ENCODE results near the gene COL5A1. TPM values are rescaled to one million over a fixed set of nuclear protein-coding genes. Genes with fewer than 3 reads are reported as not detected.

The COL5A1 gene
- total and polyA plus RNA-seq, 4 donors = 12.2 to 169 (median 65.4) TPM

- WGBS, 2 donors = 93 to 94% methylated on average over 3 of the region's 3 CpGs
- ATAC-seq (ENCODE audit: insufficient read depth, low FRiP score) (no peak), DNase-seq (no peak)
- Histone ChIP-seq H3K9ac (ENCODE audit: insufficient read depth in 1 of 2, low read length in 2 of 2) (no peak overlapping the region), H3K27me3 (ENCODE audit: control insufficient read depth in 3 of 3, insufficient read depth in 3 of 3, low read length in 2 of 3) (no peaks in the 10 kb centered on the region), H3K4me3 (no peak overlapping the region), H3K9me3 (ENCODE audit: control insufficient read depth in 4 of 4, insufficient read depth in 3 of 4, low read length in 3 of 4) (peaks cover 0 to 3% (median 0%) of the 10 kb centered on the region in 4 donors), H3K4me1 (ENCODE audit: control insufficient read depth in 5 of 5, insufficient read depth in 5 of 5, low read length in 5 of 5) (peaks cover 0 to 16% (median 0%) of the 10 kb centered on the region in 5 donors), H3K27ac (ENCODE audit: low read depth in 1 of 2, low read length in 1 of 2) (no peak overlapping the region), H3K36me3 (ENCODE audit: control insufficient read depth in 4 of 4, insufficient read depth in 4 of 4, low read length in 4 of 4) (no peaks in the 10 kb centered on the region)
- TF ChIP-seq CTCF (IDR thresholded peaks at IDR 0.05; ENCODE audit: control extremely low read depth, extremely low read depth) = no peak
Observed at GRCh38 chr9:134882204-134882785, 240.7 kb downstream of the COL5A1 start.

GRCh38 chr9:134883040-134883782, 241.6 kb downstream of the COL5A1 start:
- Histone ChIP-seq H3K27me3 (ENCODE audit: control insufficient read depth in 3 of 3, insufficient read depth in 3 of 3, low read length in 2 of 3) (no peaks in the 10 kb centered on the region), H3K9me3 (ENCODE audit: control insufficient read depth in 4 of 4, insufficient read depth in 3 of 4, low read length in 3 of 4) (peaks cover 0 to 3% (median 0%) of the 10 kb centered on the region in 4 donors), H3K4me1 (ENCODE audit: control insufficient read depth in 5 of 5, insufficient read depth in 5 of 5, low read length in 5 of 5) (peaks cover 0 to 16% (median 0%) of the 10 kb centered on the region in 5 donors), H3K9ac (ENCODE audit: insufficient read depth in 1 of 2, low read length in 2 of 2) (no peak overlapping the region), H3K4me3 (no peak overlapping the region), H3K36me3 (ENCODE audit: control insufficient read depth in 4 of 4, insufficient read depth in 4 of 4, low read length in 4 of 4) (no peaks in the 10 kb centered on the region), H3K27ac (ENCODE audit: low read depth in 1 of 2, low read length in 1 of 2) (no peak overlapping the region)
- ATAC-seq (ENCODE audit: insufficient read depth, low FRiP score) (no peak), DNase-seq (no peak)
- no peak for TF ChIP-seq CTCF (IDR thresholded peaks at IDR 0.05; ENCODE audit: control extremely low read depth, extremely low read depth)
- 92 to 95% methylated on average over 18 of the region's 18 CpGs for WGBS, 2 donors

- 82 to 88% methylated on average over 8 of the region's 8 CpGs for WGBS, 2 donors
- ATAC-seq (ENCODE audit: insufficient read depth, low FRiP score) = no peak
- no peaks in the 10 kb centered on the region for H3K27me3 ChIP-seq (ENCODE audit: control insufficient read depth in 3 of 3, insufficient read depth in 3 of 3, low read length in 2 of 3)
Observed at GRCh38 chr9:134884492-134884891, 242.9 kb downstream of the COL5A1 start.

More at GRCh38 chr9:134884492-134884891, 242.9 kb downstream of the COL5A1 start:
- Histone ChIP-seq H3K27ac (ENCODE audit: low read depth in 1 of 2, low read length in 1 of 2) (no peak overlapping the region), H3K4me3 (no peak overlapping the region), H3K36me3 (ENCODE audit: control insufficient read depth in 4 of 4, insufficient read depth in 4 of 4, low read length in 4 of 4) (no peaks in the 10 kb centered on the region), H3K9ac (ENCODE audit: insufficient read depth in 1 of 2, low read length in 2 of 2) (no peak overlapping the region), H3K4me1 (ENCODE audit: control insufficient read depth in 5 of 5, insufficient read depth in 5 of 5, low read length in 5 of 5) (peaks cover 0 to 16% (median 0%) of the 10 kb centered on the region in 5 donors), H3K9me3 (ENCODE audit: control insufficient read depth in 4 of 4, insufficient read depth in 3 of 4, low read length in 3 of 4) (peaks cover 0 to 3% (median 0%) of the 10 kb centered on the region in 4 donors)
- no peak for TF ChIP-seq CTCF (IDR thresholded peaks at IDR 0.05; ENCODE audit: control extremely low read depth, extremely low read depth)
- DNase-seq = no peak

Measured in lung (tissue), 12 donors.